Activated effector memory CD4-positive, alpha-beta T cell treated with anti-CD3 and anti-CD28 coated beads, Interleukin-2, amount 50 U/mL, for 16 hours (primary cell): ENCODE data around the gene C6orf120.
A peak's percentile ranks its signal among the peaks of the same experiment; 100 is the strongest.

Experiments
- DNase-seq: peaks from one replicate; pipeline ENCODE4 v3.0.0-alpha.2; 2020

The C6orf120 gene

DNA sequence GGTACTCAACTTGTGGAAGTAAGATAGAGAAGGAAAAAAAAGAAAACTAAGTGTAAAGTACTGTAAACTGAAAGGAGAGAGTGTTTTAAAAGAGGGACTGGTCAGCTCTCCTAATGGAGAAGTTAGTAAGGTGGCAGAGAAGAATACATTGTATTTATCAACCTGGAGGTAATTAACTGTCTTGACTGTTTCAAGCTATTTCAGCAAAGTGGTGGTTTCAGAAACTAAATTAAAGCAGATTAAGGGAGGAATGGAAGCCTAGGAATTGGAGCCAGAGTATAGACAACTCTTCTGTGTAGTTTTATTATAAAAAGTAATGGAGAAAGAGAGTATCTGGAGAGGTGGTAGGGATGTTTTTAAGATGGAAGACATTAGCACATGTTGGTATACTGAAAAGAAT, 25.0 kb downstream of the C6orf120 start:
- DNase-seq: no peak

DNA sequence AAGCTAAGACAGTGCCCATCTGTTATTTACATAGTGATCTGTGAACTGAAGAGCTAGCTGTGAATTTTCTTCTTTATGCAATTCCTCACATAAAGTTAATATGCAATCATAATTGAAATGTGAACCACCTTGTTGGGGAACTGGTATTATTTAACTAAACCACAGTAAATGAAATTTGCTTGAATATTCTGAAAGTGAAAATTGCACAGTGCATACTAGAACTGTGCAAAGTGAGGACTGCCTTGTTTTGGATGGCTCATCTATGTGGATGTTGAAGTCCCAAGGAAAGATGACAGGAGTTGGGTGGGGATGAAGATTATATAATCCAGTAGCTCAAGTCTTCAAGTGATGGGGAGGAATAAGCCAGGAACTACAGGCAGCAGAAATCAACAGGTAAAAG, 28.0 kb downstream of the C6orf120 start:
- DNase-seq: no peak

DNA sequence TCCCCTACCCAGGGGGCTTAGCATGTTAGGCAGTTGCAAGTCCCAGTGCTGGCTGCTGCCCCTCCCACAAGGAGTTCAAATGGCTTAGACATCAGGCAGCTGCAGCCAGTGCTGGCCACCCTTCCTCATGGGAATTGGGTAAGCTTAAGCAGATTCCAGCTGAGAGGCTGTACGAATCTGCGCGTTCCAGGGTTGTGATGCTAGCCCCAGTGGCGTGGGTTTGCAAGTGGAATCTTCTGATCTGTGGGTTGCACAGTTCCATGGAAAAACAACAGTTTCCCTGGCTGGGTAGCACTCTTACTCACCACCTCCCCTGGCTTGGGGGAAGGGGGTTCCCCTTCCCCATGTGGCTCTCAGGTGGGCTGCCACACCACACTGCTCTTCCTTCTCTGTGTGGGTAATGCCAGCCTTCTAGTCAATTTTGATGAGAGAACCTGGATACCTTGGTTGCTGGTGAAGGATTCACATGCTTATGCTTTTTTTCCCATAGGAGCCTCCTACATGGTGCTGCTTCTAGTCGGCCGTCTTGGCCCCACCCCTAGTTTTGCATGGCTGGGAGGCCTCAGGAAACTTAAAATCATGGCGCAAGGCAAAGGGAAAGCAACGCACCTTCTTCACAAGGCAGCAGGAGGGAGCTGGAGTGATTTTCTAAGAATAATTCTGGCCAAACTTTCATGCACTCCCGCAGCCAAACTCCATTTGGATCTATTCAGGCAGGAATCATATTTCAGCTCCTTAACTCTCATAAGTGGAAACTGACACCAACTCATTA, 36.5 kb downstream of the C6orf120 start:
- DNase-seq: no peak

DNA sequence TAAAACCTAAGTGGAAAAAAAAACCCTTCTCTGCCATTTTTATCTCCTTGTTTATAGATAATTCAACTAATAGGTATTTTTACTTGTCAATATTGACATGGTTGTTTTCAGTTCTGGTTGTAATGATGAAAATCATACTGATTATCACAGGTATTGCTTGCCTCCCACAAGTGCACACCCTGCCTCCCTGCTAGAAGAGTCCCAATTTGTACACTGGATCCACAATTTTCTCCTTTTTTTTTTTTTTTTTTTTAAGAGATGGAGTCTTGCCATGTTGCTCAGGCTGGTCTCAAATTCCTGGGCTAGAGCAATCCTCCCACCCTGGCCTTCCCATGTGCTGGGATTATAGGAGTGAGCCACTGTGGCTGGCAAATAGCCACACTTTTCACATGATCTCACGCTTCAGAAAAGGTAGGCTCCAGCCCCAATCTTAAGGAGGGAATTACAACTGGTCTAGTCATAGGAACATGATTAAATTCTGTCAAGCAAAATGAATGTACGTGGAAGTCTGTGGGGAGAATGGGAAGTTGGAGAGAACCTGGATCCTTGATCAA, 37.1 kb downstream of the C6orf120 start:
- DNase-seq: no peak

DNA sequence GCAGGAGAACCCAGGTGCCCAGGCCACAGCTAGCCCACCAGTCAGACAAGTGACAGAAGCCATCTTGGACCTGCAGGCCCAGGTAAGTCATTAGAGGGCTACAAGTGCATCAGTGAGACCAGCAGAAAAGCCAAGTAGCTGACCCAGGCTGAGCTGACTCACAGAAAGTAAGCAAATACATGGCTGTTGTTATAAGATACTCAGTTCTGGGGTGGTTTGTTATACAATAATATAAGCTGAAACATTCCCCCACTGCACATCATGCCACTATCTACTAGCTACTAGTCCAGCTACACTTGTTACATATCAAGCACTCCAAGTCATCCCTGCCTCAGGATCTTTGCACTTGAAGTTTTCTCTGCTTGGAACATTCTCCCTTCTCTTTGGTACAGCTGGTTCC, 39.4 kb downstream of the C6orf120 start:
- DNase-seq: no peak

DNA sequence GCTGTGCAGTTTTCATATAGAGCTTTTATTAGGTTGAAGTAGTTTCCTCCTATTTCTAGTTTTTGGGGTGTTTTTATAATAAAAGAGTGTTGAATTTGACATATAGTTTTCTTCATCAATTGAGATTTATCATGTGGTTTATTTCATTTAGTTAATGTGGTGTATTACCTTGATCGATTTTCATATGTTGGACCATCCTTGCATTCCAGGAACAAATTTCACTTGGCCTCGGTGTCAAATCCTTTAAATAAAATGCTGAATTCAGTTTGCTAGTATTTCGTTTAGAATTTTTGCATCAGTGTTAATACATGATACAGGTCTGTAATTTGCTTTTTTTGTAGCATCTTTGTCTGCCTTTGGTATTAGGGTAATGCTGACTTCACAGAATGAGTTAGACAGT, 43.5 kb downstream of the C6orf120 start:
- no peak for DNase-seq

DNA sequence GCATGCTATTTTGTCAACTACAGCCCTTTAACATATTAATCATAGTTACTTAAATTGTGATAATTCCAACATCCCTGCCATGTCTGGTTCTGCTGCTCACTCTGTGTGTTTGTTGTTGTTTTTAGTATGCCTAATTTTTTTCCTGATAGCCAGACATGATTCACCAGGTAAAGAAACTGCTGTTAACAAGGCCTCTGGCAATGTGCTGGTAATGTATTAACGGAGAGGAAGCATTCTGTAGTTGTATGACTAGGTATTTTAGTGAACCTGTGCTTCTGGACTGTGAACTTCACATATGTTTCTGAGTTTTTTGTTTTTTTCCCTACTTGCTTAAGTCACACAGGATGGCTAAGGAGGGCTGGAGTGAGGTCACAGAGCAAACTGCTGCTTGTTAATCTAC, 44.6 kb downstream of the C6orf120 start:
- no peak for DNase-seq

DNA sequence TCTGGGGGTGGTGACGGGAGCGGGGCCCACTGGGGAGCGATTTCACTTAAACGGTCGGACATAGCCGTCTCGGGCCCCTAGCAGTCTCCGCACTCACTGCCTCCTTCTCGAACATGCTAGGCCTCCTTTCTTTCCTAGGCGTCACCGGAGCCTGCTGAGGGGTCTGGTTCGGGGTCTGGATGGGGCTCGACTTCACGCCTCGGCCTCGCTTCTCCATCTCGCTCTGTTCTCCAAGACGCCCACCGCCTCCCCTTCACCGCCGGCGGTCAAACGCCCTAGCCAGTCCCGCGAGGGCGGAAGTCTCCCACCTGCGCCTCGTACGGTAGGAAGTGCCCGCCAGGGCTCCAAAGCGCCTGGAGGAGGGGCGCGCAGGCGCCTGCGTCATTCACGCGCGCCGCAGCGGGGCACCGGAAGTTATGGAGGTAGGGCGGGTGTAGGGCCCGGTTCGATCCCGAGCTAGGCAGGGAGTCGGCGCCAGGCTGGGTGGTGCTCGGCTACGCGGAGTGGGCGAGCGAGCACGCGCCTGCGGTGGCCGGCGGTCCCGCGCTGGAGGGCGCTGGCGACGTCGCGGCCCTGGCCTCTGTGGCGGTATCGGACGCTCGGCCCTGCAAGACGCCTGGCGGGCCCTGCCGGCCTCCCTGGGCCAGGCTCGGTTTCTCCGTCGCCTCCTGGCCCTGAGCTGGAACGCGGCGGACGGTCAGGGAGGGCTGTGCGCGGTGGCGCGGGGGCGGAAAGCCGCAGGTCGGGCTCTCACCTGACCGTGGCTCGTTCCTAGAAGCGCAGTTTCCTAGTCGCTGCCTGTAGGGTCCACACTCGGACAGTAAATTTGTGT, 49.5 kb downstream of the C6orf120 start, which contains the start of the genes DYNLT2 and ERMARD:
Gene DYNLT2, minus strand, starts transcription at position 331 of the 832 bp plus-strand sequence. Its CDS starts 114 bp downstream, at position 217.
Gene ERMARD, plus strand, starts transcription at position 381 of the 832 bp plus-strand sequence. Its CDS starts 36 bp downstream, at position 417.
- DNase-seq: peak; percentile 98

DNA sequence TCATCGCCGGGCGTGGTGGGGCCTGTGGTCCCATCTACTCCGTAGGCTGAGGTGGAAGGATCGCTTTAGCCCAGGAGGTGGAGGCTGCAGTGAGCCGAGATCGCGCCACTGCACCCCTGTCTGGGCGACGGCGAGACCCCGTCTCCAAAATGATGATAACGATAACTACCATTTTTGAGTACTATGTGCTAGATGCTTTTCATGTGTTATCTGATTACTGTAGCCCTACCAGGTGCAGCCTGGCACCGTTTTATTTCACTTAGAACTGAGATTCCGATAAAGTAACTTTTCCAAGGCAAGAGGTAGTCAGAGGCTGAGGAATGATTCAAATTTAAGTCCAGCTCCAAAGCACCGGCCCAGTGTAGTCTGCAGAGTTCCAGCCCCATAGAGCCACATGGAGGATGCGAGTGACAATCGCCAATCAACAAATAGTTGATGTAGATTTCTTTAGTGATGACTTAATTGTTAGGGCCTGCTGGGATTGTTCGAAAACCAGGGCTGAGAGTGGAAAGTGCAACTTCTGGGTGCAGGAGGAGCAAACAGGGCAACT, 50.2 kb downstream of the C6orf120 start:
- DNase-seq: no peak
